Cerebellar nuclear complex (tissue), 1 donor: ENCODE measurements around the gene FBXL14.

Experiments
- DNase-seq, 2 experiments: peaks; one replicate each; lab custom pipeline; 2025; lab: John Stamatoyannopoulos, UW

The FBXL14 gene

DNA sequence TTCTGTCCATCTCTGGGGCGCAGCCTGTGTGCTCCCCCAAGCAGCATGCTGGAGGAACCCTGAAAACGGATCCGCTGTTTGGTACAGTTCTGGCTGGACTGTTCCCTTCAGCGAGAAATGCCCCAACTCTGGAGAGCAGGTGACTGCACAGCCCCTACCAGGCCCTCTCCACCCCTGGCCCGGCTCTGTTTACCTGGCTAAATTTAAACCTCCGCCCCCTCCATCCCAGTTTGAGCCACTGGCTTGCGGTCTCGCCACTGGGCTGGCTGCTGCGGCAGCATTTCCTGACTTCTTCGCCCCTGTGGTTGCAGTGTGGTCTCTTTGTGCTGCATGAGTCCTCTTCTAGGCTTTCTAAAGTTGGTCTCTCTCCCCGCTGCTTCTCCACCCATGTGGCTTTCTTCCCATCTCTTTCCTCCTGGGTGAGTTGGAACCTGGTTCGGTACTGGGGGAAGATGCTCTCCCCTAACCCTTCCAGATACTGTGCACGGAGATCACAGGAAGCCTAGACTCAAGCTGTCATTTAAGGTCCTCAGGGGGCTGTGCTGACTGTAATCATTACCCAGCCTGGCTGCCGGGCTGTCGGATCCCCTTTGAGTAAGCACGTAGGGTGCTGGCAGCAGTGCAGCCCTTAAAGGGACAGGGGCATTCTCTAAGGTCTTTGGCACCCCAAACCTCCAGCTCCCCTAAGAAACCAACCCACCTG, 60.6 kb downstream of the FBXL14 start:
- DNase-seq, result no peak

DNA sequence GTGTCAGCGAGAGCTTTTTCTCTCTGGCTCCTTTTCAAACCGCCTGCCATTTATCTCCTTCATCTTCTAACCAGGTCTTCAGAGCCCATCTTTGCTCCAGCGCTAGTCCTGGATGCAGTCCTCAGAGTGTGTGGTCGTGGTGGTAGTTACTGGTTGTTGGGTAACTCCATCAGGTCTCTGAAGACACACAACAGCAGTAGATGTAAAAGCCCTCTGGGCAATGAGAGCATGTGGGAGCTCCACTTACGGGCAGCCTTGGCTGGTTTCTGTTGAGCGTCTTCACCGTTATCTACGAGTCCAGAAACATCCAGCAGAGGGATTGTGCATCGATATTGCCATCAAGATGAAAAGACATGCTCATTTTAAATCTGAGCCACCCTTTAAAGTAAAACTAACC, 61.2 kb downstream of the FBXL14 start:
- no peak for DNase-seq

DNA sequence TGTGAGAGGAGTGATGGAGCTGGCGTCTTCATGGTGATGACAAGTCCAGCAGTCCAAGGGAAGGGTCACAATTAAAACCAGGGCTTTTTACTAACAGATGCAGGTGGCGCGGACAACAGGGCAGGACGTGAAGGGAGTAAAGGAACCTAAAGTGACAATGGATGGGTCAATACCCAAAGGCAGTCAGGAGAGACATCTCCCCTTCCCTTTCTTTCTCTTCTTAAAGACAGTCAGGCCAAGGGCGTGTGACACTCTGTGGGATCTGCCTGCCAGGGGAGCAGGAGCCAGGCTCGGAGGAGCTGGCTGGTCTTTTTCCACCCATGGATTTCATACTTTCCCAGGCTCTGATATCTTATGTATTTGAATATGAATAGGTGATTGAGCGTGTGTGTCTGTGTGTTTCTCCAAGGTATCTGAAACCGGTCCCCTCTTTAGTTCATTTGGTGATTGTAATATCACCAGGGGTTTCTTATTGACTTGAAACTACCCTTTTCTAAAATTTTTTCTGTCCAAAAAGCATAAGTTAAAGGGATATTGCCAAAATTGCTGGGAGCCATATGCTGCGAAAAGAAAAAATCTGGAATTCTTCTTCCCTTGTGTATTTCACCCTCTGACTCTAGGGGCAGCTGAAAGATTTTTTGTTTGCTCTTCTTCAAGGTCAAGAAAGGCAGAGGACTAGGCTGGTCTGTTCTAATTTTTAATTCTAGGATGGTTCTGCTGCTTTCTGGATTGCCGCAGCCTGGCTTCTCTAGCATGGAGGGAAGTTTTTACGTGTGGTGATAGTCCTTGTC, 61.8 kb downstream of the FBXL14 start:
- DNase-seq, result no peak

DNA sequence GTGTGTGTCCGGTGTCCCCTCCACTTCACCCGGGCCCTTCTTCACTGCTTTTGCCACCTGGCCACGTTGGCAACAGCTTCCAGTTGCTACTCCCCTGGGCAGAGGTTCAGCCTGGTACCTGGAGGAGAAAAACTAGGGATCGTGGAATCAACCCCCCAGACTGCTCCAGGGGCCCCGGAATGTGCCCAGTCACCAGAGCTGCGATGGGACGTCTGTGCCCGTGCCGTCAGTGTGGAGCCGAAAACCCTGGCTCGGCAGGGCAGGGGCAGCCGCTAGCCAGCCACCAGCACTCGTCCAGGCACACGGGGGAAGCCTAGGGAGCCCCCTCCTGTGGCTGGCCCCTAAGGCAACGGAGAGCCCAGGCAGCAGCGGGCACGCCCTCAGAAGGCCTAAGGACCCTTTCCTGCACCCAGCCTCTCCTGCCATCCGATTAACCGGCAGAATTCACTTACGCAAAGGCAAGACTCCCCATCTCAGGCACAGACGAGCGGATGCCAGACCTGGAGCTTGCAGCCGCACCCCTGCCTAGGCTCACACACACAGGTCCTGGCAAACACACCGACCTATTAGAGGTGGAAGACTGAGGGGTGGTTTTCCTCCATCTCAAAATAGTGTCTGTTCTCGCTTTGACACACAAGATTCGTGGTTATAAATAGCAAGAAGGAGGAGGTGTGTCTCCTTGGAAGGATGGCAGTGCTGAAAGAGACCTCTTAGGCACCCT, 62.6 kb downstream of the FBXL14 start:
- no peak for DNase-seq

DNA sequence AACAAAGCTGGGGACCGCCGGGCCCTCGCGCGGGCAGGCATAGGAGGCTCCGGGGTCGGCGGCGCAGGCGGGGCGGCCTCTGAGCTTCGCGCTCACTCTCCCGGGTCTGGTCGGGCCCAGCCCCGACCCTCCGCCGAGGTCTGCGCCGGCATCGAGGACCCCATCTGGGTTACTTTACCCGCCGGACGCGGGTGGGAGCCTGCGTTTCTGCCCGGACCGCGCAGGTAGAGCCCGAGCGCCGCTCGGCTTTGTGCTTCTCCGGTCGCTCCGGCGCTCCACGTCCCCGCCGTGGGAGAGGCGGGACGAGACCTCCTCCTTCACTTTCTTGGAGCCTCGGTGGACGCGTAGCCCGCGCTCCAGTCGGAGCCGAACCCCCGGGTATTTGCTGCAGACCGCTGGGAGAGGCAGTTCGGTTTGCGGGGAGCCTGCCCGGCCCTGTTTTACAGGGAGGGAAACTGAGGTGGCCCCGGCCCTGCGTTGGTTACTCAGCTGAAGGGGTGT, 63.2 kb downstream of the FBXL14 start:
- no peak for DNase-seq

DNA sequence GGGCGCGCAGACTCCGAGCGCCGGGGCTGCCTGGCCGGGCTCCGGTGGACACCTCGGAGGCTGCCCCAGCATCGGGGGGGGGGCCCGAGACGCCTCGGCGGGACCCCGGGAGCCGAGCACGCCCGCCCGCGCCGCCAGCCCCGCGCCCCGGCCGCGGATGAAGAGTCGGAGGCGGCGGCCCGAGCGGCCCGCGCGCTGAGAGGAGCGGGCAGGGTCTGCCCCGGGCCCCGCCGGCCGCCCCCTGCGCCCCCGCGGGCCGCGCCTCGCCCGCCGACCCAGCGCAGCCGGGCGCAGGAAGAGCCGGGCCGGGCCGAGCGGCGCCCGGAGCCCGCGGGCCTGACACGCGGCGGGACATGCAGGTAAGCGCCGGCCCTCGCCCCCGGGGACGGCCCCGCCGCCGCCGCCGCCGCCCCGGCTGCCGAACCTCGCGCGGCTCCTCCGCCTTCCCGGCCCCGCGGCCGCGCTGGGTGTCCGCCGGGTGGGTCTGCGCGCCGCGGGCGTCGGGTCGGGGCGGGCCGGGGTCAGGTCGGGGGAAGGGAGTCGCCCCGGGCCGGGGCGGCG, 63.7 kb downstream of the FBXL14 start:
- no peak for DNase-seq

DNA sequence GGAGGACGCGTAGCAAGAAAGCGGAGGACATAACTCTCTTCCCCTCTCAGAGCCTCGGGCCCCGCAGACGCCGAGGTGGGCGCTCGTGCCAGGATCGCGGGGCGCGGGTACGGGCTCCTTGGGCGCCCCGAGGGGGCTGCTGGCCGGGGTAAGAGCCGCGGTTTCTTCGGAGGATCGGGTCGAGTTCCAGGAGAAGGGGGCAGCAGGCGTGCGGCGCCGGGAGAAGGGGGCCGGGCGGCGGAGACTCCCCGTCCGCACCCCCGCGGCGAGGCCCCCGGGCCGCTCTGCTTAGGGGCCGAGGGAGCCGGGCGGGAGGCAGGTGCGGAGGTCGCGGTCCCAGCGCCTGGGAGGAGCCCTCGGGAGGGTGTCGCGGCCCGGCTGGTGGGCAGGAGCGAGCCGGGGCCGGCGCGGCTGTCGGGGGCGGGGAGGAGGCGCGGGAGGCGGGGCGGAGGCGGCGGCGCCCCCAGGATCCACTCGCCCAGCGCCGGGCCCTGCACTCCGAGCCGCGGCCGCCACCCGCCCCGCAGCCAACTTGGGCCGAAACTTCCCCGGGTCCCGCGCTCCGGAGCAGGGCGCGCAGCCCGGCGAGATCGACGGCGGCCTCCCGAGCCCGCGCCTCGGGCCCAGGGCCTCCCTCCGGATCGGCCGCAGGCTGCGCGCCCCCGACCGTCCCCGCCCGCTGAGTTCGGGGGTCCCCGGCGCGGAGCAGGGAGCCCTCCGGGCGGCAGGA, 64.4 kb downstream of the FBXL14 start:
- DNase-seq, result no peak

DNA sequence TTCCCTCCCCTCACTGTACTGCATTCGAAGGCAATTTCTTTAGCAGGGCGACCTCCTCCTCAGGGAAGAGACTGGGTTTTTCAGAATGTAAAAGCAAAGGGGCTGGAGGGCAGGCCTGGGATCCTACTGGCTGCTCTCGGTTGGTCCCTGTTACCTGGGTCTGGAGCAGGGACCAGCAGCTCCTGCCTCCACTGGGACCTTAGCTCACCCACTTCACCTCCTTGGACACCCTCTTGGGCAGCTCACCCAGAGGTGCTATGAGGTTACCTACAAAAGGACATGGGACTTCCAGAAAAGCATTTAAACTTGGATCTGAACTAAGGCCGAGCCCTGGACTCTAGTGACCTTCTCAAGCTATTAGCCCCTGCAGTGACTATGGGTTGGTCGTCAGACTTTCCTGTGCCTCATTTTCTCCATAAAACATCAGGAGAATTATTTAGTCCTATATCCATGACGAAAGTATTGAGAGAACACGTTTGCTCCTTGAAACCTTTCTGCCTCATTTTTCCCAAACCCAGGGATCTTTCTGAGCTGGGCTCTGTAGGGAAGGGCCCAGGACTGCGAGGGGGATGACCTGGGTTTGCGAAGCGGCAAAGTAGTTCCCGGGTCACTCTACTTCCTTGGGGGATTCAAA, 65.0 kb downstream of the FBXL14 start:
- no peak for DNase-seq

DNA sequence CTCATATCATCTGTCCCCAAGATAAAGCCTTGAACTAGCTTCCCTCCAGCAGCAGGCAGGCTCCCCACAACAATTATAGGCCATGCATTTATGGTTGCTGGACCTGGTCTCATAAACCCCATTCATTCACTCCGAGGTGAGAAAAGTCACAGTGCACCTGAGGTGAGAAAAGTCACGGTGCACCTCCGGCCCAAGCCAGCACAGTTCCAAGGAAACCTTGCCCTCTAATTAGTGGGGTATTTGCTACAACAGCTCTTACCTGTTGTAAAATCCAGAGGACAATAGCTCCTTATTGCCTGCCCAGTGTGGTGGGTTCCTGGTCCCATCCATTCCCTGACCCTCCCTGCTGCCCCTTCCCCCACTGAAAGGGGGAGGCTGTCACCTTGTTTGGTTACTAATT, 65.6 kb downstream of the FBXL14 start:
- no peak for DNase-seq

DNA sequence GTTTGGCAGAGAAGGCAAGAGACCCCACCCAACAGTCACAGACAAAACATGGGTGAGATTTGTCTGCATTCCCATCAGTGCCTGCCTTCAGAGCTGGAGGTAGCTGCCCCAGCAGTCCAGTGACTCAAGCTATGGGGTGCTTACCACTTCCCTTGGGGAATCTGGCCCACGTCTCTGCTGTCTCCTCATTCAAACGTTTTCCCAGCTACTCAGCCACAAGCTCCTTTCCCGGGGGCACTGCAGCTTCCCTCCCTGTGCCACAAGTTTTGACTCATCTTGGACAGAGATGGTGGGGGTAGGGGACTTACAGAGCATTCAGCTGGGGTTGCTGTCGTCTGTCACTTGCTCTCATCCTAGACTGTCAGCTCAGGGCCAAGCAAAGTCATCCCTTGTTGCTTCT, 66.6 kb downstream of the FBXL14 start:
- no peak for DNase-seq

DNA sequence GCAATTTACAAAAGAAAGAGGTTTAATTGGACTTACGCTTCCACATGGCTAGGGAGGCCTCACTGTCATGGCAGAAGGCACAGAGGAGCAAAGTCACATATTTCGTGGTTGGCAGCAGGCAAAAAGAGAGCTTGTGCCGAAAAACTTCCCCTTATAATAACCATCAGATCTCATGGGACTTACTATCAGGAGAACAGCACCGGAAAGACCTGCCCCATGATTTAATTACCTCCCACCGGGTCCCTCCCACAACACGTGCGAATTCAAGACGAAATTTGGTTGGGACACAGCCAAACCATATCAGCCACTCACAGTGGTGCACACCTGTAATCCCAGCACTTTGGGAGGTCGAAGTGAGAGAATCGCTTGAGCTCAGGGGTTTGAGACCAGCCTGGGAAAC, 68.5 kb downstream of the FBXL14 start:
- DNase-seq, result no peak

DNA sequence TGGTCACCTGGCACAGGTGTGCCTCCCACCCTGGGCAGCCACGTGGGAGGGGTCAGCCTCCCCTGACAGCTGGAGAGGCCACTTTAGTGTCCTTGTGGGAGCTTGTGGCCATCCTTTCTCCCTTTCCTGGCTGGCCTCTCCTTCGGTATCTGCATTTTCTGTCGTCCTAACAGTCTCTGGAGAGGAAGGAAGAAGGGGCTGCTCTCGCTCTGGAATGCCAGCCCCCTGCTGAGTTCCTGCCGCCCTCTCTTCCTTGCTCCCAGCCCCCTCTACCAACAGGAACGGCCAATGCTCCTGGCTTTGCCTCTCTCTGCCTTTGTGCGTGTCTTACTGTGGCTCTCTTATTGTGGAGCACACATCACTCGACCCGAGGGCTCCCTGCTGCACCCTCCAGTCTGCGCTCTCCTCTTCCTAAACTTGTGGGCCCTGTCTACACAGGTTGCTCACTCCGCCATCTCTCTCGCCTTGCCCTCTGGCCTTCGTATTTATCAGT, 70.8 kb downstream of the FBXL14 start:
- DNase-seq, result no peak

DNA sequence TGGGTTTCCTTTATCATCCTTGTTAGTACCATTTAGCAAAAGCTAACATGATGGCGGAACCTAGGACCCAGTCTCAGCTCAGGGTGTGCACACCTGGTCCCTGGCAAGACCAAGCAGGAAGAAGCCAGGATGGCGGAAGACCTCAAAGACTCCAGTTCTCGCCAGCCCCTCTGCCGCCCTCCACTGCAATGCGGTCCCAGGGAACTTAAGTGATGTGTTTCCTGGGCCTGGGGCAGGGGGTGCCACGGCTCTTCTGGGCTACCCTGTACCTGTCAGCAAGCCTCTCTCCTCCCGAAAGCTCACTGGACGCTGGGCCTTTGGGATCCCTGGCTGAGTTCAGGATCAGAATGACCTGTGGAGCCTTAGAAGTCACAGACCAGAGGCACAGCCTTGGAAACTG, 71.3 kb downstream of the FBXL14 start:
- no peak for DNase-seq

DNA sequence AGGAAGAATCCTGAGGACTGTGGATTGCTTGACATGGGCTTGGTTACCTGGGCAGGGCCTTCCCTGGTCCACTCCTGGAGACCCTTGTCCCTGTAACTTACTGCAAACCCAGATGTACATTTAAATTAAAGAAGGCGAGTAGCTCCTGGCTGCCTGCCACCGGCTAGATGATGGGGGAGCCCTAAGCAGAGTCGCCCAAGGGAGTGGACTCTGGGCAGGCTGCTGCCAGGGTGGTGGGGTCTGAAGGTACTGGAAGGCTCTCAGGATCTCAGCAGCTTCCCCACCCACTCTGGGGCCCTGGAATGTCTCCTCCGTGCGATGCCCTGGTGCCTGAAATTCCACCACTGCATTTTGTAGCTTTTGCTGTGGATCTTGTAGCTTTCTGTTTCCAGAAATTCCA, 74.7 kb downstream of the FBXL14 start:
- DNase-seq, result no peak

DNA sequence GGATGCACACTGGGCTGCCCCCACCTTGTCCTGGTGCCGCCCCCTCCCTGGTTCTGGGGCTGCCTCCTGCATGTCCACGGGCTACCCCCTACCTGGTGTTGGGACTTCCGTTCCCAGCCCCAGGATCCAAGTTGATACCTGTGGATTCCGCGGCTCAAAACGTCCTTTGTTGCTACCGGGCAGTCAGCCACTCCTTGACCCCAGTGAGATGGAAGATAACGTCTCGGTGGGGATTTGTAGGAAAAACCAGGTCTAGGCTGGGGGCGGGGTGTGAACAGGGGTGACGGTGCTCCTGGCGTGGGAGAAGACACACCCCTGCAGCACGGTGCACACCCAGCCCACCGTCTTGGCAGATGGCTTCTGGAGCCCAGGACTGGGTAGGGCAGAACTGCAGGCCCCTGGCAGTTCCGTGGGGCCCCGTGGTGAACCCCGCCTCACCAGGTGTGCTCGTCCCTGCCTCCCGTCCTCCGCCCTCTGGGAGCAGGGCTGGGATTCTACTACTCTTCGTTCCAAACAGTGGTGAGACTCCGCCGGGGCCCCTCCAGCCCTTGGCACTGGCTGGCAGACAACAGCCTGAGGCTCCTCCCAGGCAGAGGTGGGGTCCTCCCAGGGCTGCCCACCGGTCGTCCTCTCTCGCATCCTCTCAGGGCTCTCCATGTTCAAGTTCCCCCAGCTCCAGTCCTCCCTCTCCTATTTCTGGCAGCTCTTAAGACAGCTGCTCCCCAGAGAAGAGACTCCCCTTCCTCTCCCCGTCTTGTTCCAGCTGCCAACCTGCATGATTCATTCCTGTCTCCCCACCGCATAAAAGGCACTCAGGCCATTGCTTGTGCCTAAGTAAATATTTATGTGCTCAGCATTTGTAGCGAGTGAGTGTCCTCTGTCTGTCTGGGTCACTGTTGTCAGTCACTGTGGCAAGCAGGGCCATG, 75.5 kb downstream of the FBXL14 start:
- no peak for DNase-seq

DNA sequence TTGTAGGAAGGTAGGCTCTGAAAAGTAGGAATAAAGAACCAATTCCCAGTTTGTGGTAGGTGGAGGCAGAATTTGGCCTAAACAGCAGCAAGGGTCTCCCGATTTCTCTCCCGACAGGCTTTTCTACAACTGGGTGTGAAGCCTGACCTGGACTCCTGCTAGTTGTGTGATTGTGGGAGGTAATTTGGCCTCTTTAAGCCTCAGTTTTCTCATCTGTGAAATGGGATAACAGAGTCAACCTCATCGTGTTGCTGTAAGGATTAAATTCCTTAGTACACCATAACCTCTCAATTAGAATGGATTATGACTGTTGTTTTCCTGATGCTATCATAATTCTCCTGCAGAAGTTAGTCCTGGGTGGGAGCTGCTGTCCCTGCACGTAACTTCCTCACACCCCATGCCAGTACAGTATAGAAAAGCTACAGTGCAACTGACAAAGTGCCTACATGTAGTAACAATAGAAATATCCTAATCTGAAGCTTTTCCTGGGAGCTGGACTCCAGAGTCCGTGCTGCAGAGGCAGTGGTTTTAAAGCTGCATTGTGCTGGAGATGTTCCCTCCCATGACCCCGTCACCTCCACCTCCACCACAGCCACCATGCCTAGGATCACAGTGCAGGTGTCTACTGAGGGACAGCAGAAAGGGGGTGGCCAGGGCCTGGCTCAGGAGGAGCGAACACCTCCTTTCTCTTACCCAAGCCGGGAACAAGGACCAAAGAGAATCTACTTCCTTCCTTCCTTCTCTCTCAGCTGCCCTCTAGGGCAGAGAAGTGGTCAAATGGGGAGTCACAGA, 76.5 kb downstream of the FBXL14 start:
- DNase-seq, result no peak

DNA sequence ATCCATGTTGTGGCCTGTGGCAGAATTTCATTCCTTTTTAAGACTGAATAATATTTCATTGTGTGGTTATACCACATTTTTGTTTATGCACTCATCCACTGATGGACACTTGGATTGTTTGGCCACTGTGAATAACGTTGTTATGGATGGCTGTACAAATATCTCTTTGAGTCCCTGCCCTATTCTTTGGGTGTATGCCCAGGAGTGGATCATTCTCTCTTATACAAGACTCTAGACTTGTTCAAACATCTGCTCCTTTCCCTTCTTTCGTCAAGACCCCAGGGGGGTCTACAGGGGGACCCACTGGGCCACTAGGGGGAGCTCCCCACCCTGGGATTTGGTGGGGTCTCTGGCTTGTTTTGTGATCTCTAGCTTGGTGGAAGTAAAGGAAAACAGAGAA, 77.4 kb downstream of the FBXL14 start:
- no peak for DNase-seq
